Lower leg skin (tissue), 4 donors: ENCODE data around the gene STARD13. TPM values are rescaled to one million over a fixed set of nuclear protein-coding genes. Genes with fewer than 3 reads are reported as not detected.

Experiments
- DNase-seq, 2 donors: peaks; one replicate each; pipeline ENCODE4 v3.0.0-alpha.2; 2019; ENCODE audit warnings: low spot score in 2 of 2
- H3K4me3 ChIP-seq: fragments of 200-600 bp; sonication (generic); 2 replicates; pipeline ENCODE4 v1.5.1; 2017; ENCODE audit warnings: mild to moderate bottlenecking, low read depth; ENCODE audit not compliant: poor library complexity, severe bottlenecking
- POLR2A ChIP-seq, 2 donors: fragments of 450-650 bp; IDR thresholded peaks; one replicate each; pipeline ENCODE4 v1.6.1; 2016 to 2017; ENCODE audit warnings: antibody characterized with exemption in 2 of 2, mild to moderate bottlenecking in 1 of 2, moderate library complexity in 1 of 2
- WGBS, 2 donors: methylation state at CpG; one replicate each; pipeline ENCODE4 v1.1.5; 2018; 5-methylcytosine and 5-hydroxymethylcytosine counted together
- intact Hi-C: fragments of 100-400 bp; cut with DNase I; formaldehyde crosslinking; loops from one replicate; pipeline ENCODE4 v1.15.0; 2023; ENCODE audit warnings: low total_unique reads
- total RNA-seq, 4 donors: library from RNA; depleted of rRNA; stranded (reverse); fragments of >200 nt; gene quantifications; one replicate each; pipeline ENCODE4 v1.1.0, GENCODE V29; 2016
- TF ChIP-seq, protein P1 (sequence below), 3 donors: fragments of 450-650 bp; IDR thresholded peaks; one replicate each; pipeline ENCODE4 v1.5.1; 2016; ENCODE audit warnings: antibody characterized with exemption in 3 of 3, mild to moderate bottlenecking in 3 of 3, moderate library complexity in 2 of 3

The STARD13 gene
- total RNA-seq, 4 donors from 2014 or later: 15.7 to 22.5 (median 19.6) TPM

DNA sequence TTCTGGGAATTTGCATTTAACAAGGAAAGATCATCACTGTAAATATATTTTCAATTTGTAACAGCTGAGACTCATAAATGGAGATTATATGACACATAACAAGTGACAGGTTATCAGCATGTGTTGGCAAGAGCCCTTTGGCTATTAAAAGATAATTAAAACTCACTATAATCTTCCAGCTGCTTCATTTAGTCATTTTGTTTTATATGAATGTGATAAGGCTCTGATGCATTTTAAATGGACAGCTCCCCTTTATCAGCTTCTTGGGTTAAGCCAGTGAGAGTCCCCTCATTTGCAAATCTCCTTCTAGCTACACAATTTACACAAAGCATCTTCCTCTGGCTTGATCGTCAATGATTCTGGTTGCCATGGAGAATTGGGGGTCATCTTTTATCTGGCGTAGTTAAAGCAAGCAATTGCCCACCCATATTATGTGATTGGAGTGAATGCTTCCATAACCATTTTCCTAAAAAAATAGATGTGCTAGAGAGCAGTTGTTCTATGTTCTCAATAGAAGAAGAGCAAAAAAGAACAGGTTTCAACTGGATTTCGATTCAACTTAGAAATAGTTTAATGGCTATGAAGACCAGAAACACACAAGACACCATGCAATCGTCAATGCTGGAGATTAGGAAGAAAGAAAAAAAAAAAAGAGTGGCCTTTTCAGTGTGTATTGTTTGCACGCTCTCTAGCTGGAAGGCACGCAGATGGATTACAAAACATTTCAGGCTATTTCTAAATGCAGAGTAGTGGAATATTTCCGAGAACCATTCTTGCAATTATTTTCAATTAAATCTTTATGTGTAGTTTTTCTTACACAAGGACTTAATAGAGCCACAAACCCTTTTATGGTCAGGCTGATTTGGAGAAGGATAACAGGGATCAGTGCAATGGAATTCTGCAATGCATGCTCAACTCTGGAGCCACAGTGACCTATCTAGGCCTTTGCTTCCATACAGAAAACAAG is 27.4 kb downstream of the STARD13 start:
- WGBS, 2 donors: 65 to 68% methylated on average over 7 of the region's 7 CpGs
- TF ChIP-seq, protein P1, sequence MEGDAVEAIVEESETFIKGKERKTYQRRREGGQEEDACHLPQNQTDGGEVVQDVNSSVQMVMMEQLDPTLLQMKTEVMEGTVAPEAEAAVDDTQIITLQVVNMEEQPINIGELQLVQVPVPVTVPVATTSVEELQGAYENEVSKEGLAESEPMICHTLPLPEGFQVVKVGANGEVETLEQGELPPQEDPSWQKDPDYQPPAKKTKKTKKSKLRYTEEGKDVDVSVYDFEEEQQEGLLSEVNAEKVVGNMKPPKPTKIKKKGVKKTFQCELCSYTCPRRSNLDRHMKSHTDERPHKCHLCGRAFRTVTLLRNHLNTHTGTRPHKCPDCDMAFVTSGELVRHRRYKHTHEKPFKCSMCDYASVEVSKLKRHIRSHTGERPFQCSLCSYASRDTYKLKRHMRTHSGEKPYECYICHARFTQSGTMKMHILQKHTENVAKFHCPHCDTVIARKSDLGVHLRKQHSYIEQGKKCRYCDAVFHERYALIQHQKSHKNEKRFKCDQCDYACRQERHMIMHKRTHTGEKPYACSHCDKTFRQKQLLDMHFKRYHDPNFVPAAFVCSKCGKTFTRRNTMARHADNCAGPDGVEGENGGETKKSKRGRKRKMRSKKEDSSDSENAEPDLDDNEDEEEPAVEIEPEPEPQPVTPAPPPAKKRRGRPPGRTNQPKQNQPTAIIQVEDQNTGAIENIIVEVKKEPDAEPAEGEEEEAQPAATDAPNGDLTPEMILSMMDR (IDR thresholded peaks at IDR 0.05): no peak
- TF ChIP-seq POLR2A (IDR thresholded peaks at IDR 0.05): no peak
- no peak for DNase-seq
- intact Hi-C loops: no loop called here
- H3K4me3 ChIP-seq: no peak overlapping the region

DNA sequence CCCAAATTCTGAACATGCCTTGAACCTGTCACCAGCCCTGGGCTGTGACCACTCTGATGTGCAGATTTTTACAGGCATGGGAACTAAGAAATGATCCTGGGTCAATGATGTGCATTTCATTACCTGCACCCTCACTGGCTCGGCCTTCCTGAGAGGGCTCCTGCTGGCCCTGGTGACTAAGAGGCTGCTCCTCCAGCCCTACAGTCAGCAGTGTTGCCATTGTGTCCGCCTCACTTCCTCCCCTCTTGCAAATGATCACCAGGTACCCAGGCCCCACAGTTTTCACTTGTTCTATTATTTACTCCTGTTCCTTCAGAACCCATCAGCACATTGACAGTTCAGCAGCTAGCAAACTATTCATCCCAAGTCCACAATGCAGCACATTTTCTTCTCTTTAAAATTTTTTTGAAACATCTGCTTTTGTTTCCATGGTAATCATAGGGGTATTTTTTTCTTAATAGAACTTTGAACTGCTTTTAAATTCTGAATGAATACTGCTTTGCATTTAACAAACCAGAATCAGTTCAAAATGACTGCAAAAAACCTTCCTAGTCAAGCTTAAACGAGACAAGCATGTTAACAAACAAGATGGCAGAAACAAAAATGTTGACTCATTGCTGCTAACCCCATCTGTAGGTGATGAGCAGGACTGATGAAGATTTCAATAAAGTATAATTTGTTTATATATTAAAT is 29.3 kb downstream of the STARD13 start:
- no peak for DNase-seq
- no peak for TF ChIP-seq POLR2A (IDR thresholded peaks at IDR 0.05)
- TF ChIP-seq, protein P1 (IDR thresholded peaks at IDR 0.05): no peak
- WGBS, 2 donors: 94 to 97% methylated on average over 3 of the region's 3 CpGs
- intact Hi-C loops: no loop called here
- no peak overlapping the region for H3K4me3 ChIP-seq

GRCh38 chr13:33252135-33252534 is 33.4 kb downstream of the STARD13 start:
- WGBS, 2 donors: 84 to 93% methylated on average over 4 of the region's 4 CpGs
- TF ChIP-seq POLR2A (IDR thresholded peaks at IDR 0.05): no peak
- TF ChIP-seq, protein P1 (IDR thresholded peaks at IDR 0.05): no peak
- intact Hi-C loops: no loop called here
- no peak for DNase-seq
- no peak overlapping the region for H3K4me3 ChIP-seq

DNA sequence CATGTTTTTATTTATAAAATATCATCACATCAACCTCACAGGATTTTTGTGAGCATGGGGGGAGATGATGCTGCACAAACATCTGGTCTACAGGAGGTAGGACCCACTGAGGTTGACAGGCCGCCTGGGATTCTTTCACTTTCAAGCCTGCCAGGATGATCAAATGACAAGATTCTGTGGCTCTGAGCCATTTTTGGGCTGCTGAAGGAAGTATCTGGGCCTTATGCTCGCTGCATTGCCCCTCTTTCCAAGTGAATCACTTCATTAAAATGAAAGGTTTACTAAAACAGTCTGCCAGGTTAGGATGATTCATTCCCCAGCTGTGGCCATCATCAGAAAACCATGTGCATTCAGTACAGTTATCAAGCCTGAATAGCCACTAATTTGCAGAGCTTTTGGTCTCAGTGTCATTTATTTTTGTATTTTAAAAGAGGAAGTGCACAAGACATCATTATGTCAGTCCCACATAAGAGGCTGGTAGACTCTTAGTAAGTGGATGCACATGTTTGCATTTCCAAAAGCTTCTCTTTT is 34.4 kb downstream of the STARD13 start:
- TF ChIP-seq POLR2A (IDR thresholded peaks at IDR 0.05): no peak
- TF ChIP-seq, protein P1 (IDR thresholded peaks at IDR 0.05): no peak
- intact Hi-C loops: no loop called here
- no peak for DNase-seq
- WGBS, 2 donors: 7 to 12% methylated on average over 2 of the region's 2 CpGs
- H3K4me3 ChIP-seq: no peak overlapping the region

DNA sequence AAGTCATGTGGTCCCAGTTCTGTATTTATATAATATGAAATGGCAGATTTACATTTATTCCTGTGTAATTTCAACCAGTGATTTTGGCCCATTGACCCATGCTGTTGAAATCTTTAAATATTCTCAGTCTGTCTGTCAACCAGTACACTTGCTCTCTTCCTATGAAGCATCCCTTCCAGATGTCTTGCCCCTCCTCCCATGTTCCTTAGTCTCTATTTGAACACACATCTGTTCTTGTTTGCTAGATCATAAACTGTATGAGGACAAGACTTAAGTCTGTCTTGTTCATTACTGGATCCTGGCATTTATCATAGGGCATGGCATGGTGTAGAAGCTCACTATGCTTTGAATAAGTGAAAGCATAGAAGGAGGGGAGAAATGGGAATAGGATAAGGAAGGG is 34.9 kb downstream of the STARD13 start:
- no peak for TF ChIP-seq POLR2A (IDR thresholded peaks at IDR 0.05)
- TF ChIP-seq, protein P1 (IDR thresholded peaks at IDR 0.05): no peak
- intact Hi-C loops: no loop called here

More for the DNA sequence above, 34.9 kb downstream of the STARD13 start:
- DNase-seq: no peak
- H3K4me3 ChIP-seq: no peak overlapping the region
